Measurements from ENCODE around the gene CBL.
"Not testable (repeated sequence)": the region's sequence is repeated elsewhere in the genome, so short reads cannot be mapped to it uniquely, and the experiment has no call there.

The CBL gene

GRCh38 chr11:119195680-119196079 lies 10.5 kb upstream of the CBL start:
- no peak for TF ChIP-seq CTCF (conservative IDR thresholded peaks at IDR 0.05; ENCODE audit: low read depth)
- CTCF ChIA-PET = interaction anchor here (0.8 to 1.3 kb wide), 3 partner anchors 41 to 87 kb away, joined by 3 to 4 read pairs (median 4); no protein-coding TSS in a partner anchor
- peak; percentile 48 for DNase-seq (ENCODE audit: low spot score)
- POLR2A ChIA-PET (ENCODE audit: low non-redundant PET) = no interaction called here
- H3K27ac ChIP-seq = no peak overlapping the region

- peak; percentile 86 for TF ChIP-seq CTCF (conservative IDR thresholded peaks at IDR 0.05; ENCODE audit: low read depth)
- no peak overlapping the region for H3K27ac ChIP-seq
- ChIA-PET CTCF (interaction anchor here (0.5 to 1.2 kb wide), 15 partner anchors 9 to 441 kb away, joined by 3 to 7 read pairs (median 3); partner anchors contain the start of genes CBL and NHERF4), POLR2A (ENCODE audit: low non-redundant PET) (no interaction called here)
- DNase-seq (ENCODE audit: low spot score) = peak; percentile 86
These were observed 9.2 kb upstream of the CBL start for GRCh38 chr11:119196833-119197483.

GRCh38 chr11:119198925-119199324 lies 7.2 kb upstream of the CBL start:
- TF ChIP-seq CTCF (conservative IDR thresholded peaks at IDR 0.05; ENCODE audit: low read depth) = no peak
- CTCF ChIA-PET = no interaction called here
- no peak overlapping the region for H3K27ac ChIP-seq
- no peak for DNase-seq (ENCODE audit: low spot score)
- POLR2A ChIA-PET (ENCODE audit: low non-redundant PET) = no interaction called here

GRCh38 chr11:119201236-119201635 lies 4.9 kb upstream of the CBL start:
- CTCF ChIA-PET = interaction anchor here (0.7 to 0.8 kb wide), 2 partner anchors 22 to 58 kb away, joined by 3 to 4 read pairs; no protein-coding TSS in a partner anchor
- DNase-seq (ENCODE audit: low spot score); POLR2A ChIA-PET (ENCODE audit: low non-redundant PET): not testable (repeated sequence)

GRCh38 chr11:119202554-119202953 lies 3.6 kb upstream of the CBL start:
- DNase-seq (ENCODE audit: low spot score) = no peak
- CTCF ChIA-PET = no interaction called here
- POLR2A ChIA-PET (ENCODE audit: low non-redundant PET) = no interaction called here
- TF ChIP-seq CTCF (conservative IDR thresholded peaks at IDR 0.05; ENCODE audit: low read depth) = no peak
- H3K27ac ChIP-seq = no peak overlapping the region

More at GRCh38 chr11:119201236-119201635, 4.9 kb upstream of the CBL start:
- H3K27ac ChIP-seq = not testable (repeated sequence)

GRCh38 chr11:119204066-119204465 lies 2.1 kb upstream of the CBL start:
- TF ChIP-seq CTCF (conservative IDR thresholded peaks at IDR 0.05; ENCODE audit: low read depth) = no peak
- ChIA-PET POLR2A (ENCODE audit: low non-redundant PET) (no interaction called here), CTCF (interaction anchor here (0.8 kb wide), 1 partner anchor 104 kb away, joined by 3 read pairs; no protein-coding TSS in a partner anchor)
- DNase-seq (ENCODE audit: low spot score) = no peak
- H3K27ac ChIP-seq = no peak overlapping the region

GRCh38 chr11:119205080-119205479 lies 1.1 kb upstream of the CBL start:
- ChIA-PET POLR2A (ENCODE audit: low non-redundant PET) (no interaction called here), CTCF (interaction anchor here (0.5 to 1.0 kb wide), 5 partner anchors 10 to 403 kb away, joined by 3 to 8 read pairs (median 3); no protein-coding TSS in a partner anchor)
- no peak for DNase-seq (ENCODE audit: low spot score)
- TF ChIP-seq CTCF (conservative IDR thresholded peaks at IDR 0.05; ENCODE audit: low read depth) = no peak
- no peak overlapping the region; the same call in 1 of the 2 replicates for H3K27ac ChIP-seq
